GM12878 (cell line): ENCODE measurements around the gene GJA5.

Experiments
- CBFB ChIP-seq: IDR thresholded peaks from 2 replicates; pipeline ENCODE4 v1.6.1; 2016; ENCODE audit warnings: antibody characterized with exemption, low read depth
- CHD1 ChIP-seq: IDR thresholded peaks from 2 replicates; pipeline ENCODE4 v1.6.1; 2012; ENCODE audit warnings: low read depth, low read length, improper control_type of control experiment
- CHD2 ChIP-seq: IDR thresholded peaks from 2 replicates; pipeline ENCODE4 v1.6.1; 2011; ENCODE audit warnings: low read depth, low read length, improper control_type of control experiment, borderline replicate concordance
- CTCF ChIP-seq, 3 experiments: IDR thresholded peaks in 2 of 3; conservative IDR thresholded peaks in 1 of 3; 2 replicates each; pipeline ENCODE4 v1.5.1; 2011; ENCODE audit warnings: low read depth in 3 of 3, low read length in 3 of 3, mild to moderate bottlenecking in 3 of 3, control low read depth in 2 of 3, moderate library complexity in 2 of 3, inconsistent platforms in 1 of 3, mixed read lengths in 1 of 3; ENCODE audit not compliant: control insufficient read depth in 2 of 3, insufficient read depth in 1 of 3; ENCODE audit errors: extremely low read depth in 1 of 3
- EP300 ChIP-seq, 2 experiments: fragments of 150-350 bp in 1 of 2; IDR thresholded peaks; 2 replicates each; pipeline ENCODE4 v1.6.1; 2011 to 2012; ENCODE audit warnings: low read depth in 2 of 2, low read length in 2 of 2, borderline replicate concordance in 1 of 2, improper control_type of control experiment in 1 of 2, inconsistent platforms in 1 of 2; ENCODE audit not compliant: control insufficient read depth in 1 of 2
- MAX ChIP-seq: IDR thresholded peaks from 2 replicates; pipeline ENCODE4 v1.6.1; 2012; ENCODE audit warnings: low read depth, low read length, improper control_type of control experiment
- MXI1 ChIP-seq: fragments of 150-350 bp; IDR thresholded peaks from 2 replicates; pipeline ENCODE4 v1.6.1; 2011; ENCODE audit warnings: low read depth, mild to moderate bottlenecking, inconsistent platforms, low read length, improper control_type of control experiment
- PKNOX1 ChIP-seq: fragments of 450-650 bp; IDR thresholded peaks from 2 replicates; pipeline ENCODE4 v1.6.1; 2016; ENCODE audit warnings: mild to moderate bottlenecking
- POLR2A ChIP-seq: IDR thresholded peaks from 2 replicates; pipeline ENCODE4 v1.6.1; 2011; ENCODE audit warnings: low read depth, mild to moderate bottlenecking, low read length
- POLR2AphosphoS5 ChIP-seq: IDR thresholded peaks from 2 replicates; pipeline ENCODE4 v1.6.1; 2011; ENCODE audit warnings: mild to moderate bottlenecking, low read length, inconsistent platforms
- PRDM15 ChIP-seq: fragments of 450-650 bp; formaldehyde crosslinking; IDR thresholded peaks from 2 replicates; pipeline ENCODE4 v1.4.0; 2020; ENCODE audit warnings: mild to moderate bottlenecking, moderate library complexity
- STAT1 ChIP-seq: fragments of 450-650 bp; conservative IDR thresholded peaks from 2 replicates; pipeline ENCODE4 v1.6.1; 2014; ENCODE audit warnings: antibody characterized with exemption, mild to moderate bottlenecking
- TCF7 ChIP-seq: IDR thresholded peaks from 2 replicates; pipeline ENCODE4 v1.6.1; 2014; ENCODE audit warnings: antibody characterized with exemption, borderline replicate concordance
- ZNF24 ChIP-seq: fragments of 450-650 bp; IDR thresholded peaks from 2 replicates; pipeline ENCODE4 v1.6.1; 2017; ENCODE audit warnings: antibody characterized with exemption, mild to moderate bottlenecking

GRCh38 chr1:147719029-147719698, 41.2 kb downstream of the GJA5 start:
- TF ChIP-seq CHD2, result no peak
- TF ChIP-seq CTCF (IDR thresholded peaks at IDR 0.05 in 2 of 3, conservative IDR thresholded peaks at IDR 0.05 in 1 of 3; ENCODE audit: control insufficient read depth in 2 of 3, extremely low read depth in 1 of 3, insufficient read depth in 1 of 3, low read depth in 3 of 3, low read length in 3 of 3), result no peak
- no peak for TF ChIP-seq MXI1
- TF ChIP-seq POLR2AphosphoS5, result no peak
- no peak for TF ChIP-seq STAT1
- no peak for TF ChIP-seq CHD1
- no peak for TF ChIP-seq POLR2A
- TF ChIP-seq ZNF24, result no peak
- TF ChIP-seq EP300 (IDR thresholded peaks at IDR 0.05; ENCODE audit: borderline replicate concordance in 1 of 2, control insufficient read depth in 1 of 2, low read depth in 2 of 2, low read length in 2 of 2), result no peak
- no peak for TF ChIP-seq PKNOX1
- TF ChIP-seq PRDM15 (CRISPR knock-in tag), result no peak
- no peak for TF ChIP-seq TCF7
- no peak for TF ChIP-seq MAX
- TF ChIP-seq CBFB, result no peak
